Measurements from ENCODE around the gene PSMD6. TPM values are rescaled to one million over a fixed set of nuclear protein-coding genes. Genes with fewer than 3 reads are reported as not detected.

PSMD6 gene
- total and polyA plus RNA-seq, 2 donors (not counting 1 experiment from before 2014, with no cell fraction given): 79.1 to 89.0 TPM

- Histone ChIP-seq H3K36me3 (ENCODE audit: control insufficient read depth, insufficient read depth, low read length) (peaks cover 16% of the 10 kb centered on the region), H3K9ac (ENCODE audit: insufficient read depth, low read length) (no peak overlapping the region), H3K27me3 (ENCODE audit: control insufficient read depth, insufficient read depth, low read length) (no peaks in the 10 kb centered on the region), H3K4me2 (ENCODE audit: extremely low read depth, insufficient read depth, low read length) (no peak overlapping the region), H3K79me2 (ENCODE audit: control insufficient read depth, insufficient read depth, low read length) (peaks cover 38% of the 10 kb centered on the region), H4K20me1 (ENCODE audit: control insufficient read depth, extremely low read depth, insufficient read depth, low read length) (no peaks in the 10 kb centered on the region), H3K4me3 (replicated peaks in 1 of 4; ENCODE audit: control extremely low read depth in 1 of 4, insufficient read depth in 1 of 4, low read depth in 3 of 4, low read length in 4 of 4) (no peak overlapping the region), H3K9me3 (ENCODE audit: control insufficient read depth, insufficient read depth, low read depth, low read length) (no peaks in the 10 kb centered on the region), H2AFZ (ENCODE audit: low read length) (no peak overlapping the region), H3K27ac (ENCODE audit: insufficient read depth, low read length) (no peak overlapping the region), H3K4me1 (ENCODE audit: control insufficient read depth, extremely low read depth, insufficient read depth, low read length) (peaks cover 18% of the 10 kb centered on the region)
- no peak for TF ChIP-seq CTCF (conservative IDR thresholded peaks at IDR 0.05 in 1 of 2, IDR thresholded peaks at IDR 0.05 in 1 of 2; ENCODE audit: low read depth in 1 of 2, low read length in 2 of 2)
- TF ChIP-seq EZH2 (IDR thresholded peaks at IDR 0.05; ENCODE audit: low read length, missing control alignments): no peak
- DNase-seq (ENCODE audit: low read depth in 2 of 2): no peak
Observed at GRCh38 chr3:63977893-63978292, 45.4 kb downstream of the PSMD6 start.

GRCh38 chr3:63976872-63977200, 46.5 kb downstream of the PSMD6 start:
- Histone ChIP-seq H3K27ac (ENCODE audit: insufficient read depth, low read length) (peak overlapping the region; percentile 79), H2AFZ (ENCODE audit: low read length) (no peak overlapping the region), H3K27me3 (ENCODE audit: control insufficient read depth, insufficient read depth, low read length) (no peaks in the 10 kb centered on the region), H3K79me2 (ENCODE audit: control insufficient read depth, insufficient read depth, low read length) (peaks cover 41% of the 10 kb centered on the region), H3K4me2 (ENCODE audit: extremely low read depth, insufficient read depth, low read length) (peak overlapping the region; percentile 68), H3K36me3 (ENCODE audit: control insufficient read depth, insufficient read depth, low read length) (peaks cover 9% of the 10 kb centered on the region), H3K4me1 (ENCODE audit: control insufficient read depth, extremely low read depth, insufficient read depth, low read length) (peaks cover 26% of the 10 kb centered on the region), H3K9me3 (ENCODE audit: control insufficient read depth, insufficient read depth, low read depth, low read length) (no peaks in the 10 kb centered on the region), H4K20me1 (ENCODE audit: control insufficient read depth, extremely low read depth, insufficient read depth, low read length) (no peaks in the 10 kb centered on the region), H3K9ac (ENCODE audit: insufficient read depth, low read length) (no peak overlapping the region), H3K4me3 (replicated peaks in 1 of 4; ENCODE audit: control extremely low read depth in 1 of 4, insufficient read depth in 1 of 4, low read depth in 3 of 4, low read length in 4 of 4) (peak overlapping the region in 1 of 4 experiments; percentile 7)
- TF ChIP-seq CTCF (conservative IDR thresholded peaks at IDR 0.05 in 1 of 2, IDR thresholded peaks at IDR 0.05 in 1 of 2; ENCODE audit: low read depth in 1 of 2, low read length in 2 of 2): no peak
- no peak for TF ChIP-seq EZH2 (IDR thresholded peaks at IDR 0.05; ENCODE audit: low read length, missing control alignments)
- DNase-seq (ENCODE audit: low read depth in 2 of 2): no peak

GRCh38 chr3:63976161-63976871, 47.0 kb downstream of the PSMD6 start:
- DNase-seq (ENCODE audit: low read depth in 2 of 2): peak; percentile 94 to 99
- TF ChIP-seq EZH2 (IDR thresholded peaks at IDR 0.05; ENCODE audit: low read length, missing control alignments): no peak
- TF ChIP-seq CTCF (conservative IDR thresholded peaks at IDR 0.05 in 1 of 2, IDR thresholded peaks at IDR 0.05 in 1 of 2; ENCODE audit: low read depth in 1 of 2, low read length in 2 of 2): no peak
- peak overlapping the region; percentile 79 for H3K27ac ChIP-seq (ENCODE audit: insufficient read depth, low read length)
- peak overlapping the region; percentile 68 for H3K4me2 ChIP-seq (ENCODE audit: extremely low read depth, insufficient read depth, low read length)
- peaks cover 28% of the 10 kb centered on the region for H3K4me1 ChIP-seq (ENCODE audit: control insufficient read depth, extremely low read depth, insufficient read depth, low read length)
- H3K27me3 ChIP-seq (ENCODE audit: control insufficient read depth, insufficient read depth, low read length): no peaks in the 10 kb centered on the region
- H3K79me2 ChIP-seq (ENCODE audit: control insufficient read depth, insufficient read depth, low read length): peaks cover 41% of the 10 kb centered on the region
- peaks cover 8% of the 10 kb centered on the region for H3K36me3 ChIP-seq (ENCODE audit: control insufficient read depth, insufficient read depth, low read length)
- no peaks in the 10 kb centered on the region for H3K9me3 ChIP-seq (ENCODE audit: control insufficient read depth, insufficient read depth, low read depth, low read length)
- H2AFZ ChIP-seq (ENCODE audit: low read length): no peak overlapping the region
- no peaks in the 10 kb centered on the region for H4K20me1 ChIP-seq (ENCODE audit: control insufficient read depth, extremely low read depth, insufficient read depth, low read length)
- H3K4me3 ChIP-seq (replicated peaks in 1 of 4; ENCODE audit: control extremely low read depth in 1 of 4, insufficient read depth in 1 of 4, low read depth in 3 of 4, low read length in 4 of 4): peak overlapping the region in 2 of 4 experiments; percentile 8 to 27
- H3K9ac ChIP-seq (ENCODE audit: insufficient read depth, low read length): peak overlapping the region; percentile 41
